Lower leg skin (tissue), 4 donors: Measurements from ENCODE around the gene KCNQ4. TPM values are rescaled to one million over a fixed set of nuclear protein-coding genes. Genes with fewer than 3 reads are reported as not detected.

Experiments used
- DNase-seq, 2 donors: peaks; one replicate each; pipeline ENCODE4 v3.0.0-alpha.2; 2019; ENCODE audit warnings: low spot score in 2 of 2
- H3K4me3 ChIP-seq: fragments of 200-600 bp; sonication (generic); 2 replicates; pipeline ENCODE4 v1.5.1; 2017; ENCODE audit warnings: mild to moderate bottlenecking, low read depth; ENCODE audit not compliant: poor library complexity, severe bottlenecking
- POLR2A ChIP-seq, 2 donors: fragments of 450-650 bp; IDR thresholded peaks; one replicate each; pipeline ENCODE4 v1.6.1; 2016 to 2017; ENCODE audit warnings: antibody characterized with exemption in 2 of 2, mild to moderate bottlenecking in 1 of 2, moderate library complexity in 1 of 2
- WGBS, 2 donors: methylation state at CpG; one replicate each; pipeline ENCODE4 v1.1.5; 2018; 5-methylcytosine and 5-hydroxymethylcytosine counted together
- intact Hi-C: fragments of 100-400 bp; cut with DNase I; formaldehyde crosslinking; loops from one replicate; pipeline ENCODE4 v1.15.0; 2023; ENCODE audit warnings: low total_unique reads
- total RNA-seq, 4 donors: library from RNA; depleted of rRNA; stranded (reverse); fragments of >200 nt; gene quantifications; one replicate each; pipeline ENCODE4 v1.1.0, GENCODE V29; 2016
- TF ChIP-seq, protein P1 (sequence below), 3 donors: fragments of 450-650 bp; IDR thresholded peaks; one replicate each; pipeline ENCODE4 v1.5.1; 2016; ENCODE audit warnings: antibody characterized with exemption in 3 of 3, mild to moderate bottlenecking in 3 of 3, moderate library complexity in 2 of 3

The KCNQ4 gene
- total RNA-seq, 4 donors from 2014 or later = 1.3 to 2.7 (median 2.0) TPM

DNA sequence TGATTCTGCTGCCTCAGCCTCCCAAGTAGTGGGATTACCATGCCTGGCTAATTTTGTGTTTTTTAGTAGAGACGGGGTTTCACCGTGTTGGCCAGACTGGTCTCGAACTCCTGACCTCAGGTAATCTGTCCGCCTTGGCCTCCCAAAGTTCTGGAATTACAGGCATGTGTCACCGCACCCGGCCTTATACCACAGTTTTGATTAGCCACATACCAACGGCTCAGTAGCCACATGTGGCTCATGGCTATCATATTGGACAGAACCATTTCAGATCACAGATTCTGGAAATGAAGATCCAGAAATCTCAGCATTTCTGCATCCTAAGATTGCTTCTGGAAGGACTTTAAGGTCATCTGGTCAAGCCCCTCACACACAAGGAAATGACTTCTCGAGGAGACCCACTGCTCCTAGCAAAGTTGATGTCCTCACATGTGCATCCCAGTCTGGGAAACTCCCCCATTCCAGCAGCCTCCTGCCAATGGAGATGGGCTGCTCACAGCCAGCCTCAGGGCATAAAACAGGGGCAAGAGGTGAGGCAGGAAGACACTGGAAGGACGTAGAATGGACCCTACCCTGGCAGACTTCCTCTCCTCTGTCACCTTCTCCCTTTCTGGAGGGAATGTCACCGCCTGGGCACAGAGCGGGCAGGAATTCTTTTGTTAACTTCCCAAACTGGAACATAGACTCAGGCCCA, 96.0 kb downstream of the KCNQ4 start:
- 86 to 88% methylated on average over 11 of the region's 11 CpGs for WGBS, 2 donors
- intact Hi-C loops = no loop called here
- H3K4me3 ChIP-seq = no peak overlapping the region
- no peak for DNase-seq
- no peak for TF ChIP-seq POLR2A (IDR thresholded peaks at IDR 0.05)
- TF ChIP-seq, protein P1, sequence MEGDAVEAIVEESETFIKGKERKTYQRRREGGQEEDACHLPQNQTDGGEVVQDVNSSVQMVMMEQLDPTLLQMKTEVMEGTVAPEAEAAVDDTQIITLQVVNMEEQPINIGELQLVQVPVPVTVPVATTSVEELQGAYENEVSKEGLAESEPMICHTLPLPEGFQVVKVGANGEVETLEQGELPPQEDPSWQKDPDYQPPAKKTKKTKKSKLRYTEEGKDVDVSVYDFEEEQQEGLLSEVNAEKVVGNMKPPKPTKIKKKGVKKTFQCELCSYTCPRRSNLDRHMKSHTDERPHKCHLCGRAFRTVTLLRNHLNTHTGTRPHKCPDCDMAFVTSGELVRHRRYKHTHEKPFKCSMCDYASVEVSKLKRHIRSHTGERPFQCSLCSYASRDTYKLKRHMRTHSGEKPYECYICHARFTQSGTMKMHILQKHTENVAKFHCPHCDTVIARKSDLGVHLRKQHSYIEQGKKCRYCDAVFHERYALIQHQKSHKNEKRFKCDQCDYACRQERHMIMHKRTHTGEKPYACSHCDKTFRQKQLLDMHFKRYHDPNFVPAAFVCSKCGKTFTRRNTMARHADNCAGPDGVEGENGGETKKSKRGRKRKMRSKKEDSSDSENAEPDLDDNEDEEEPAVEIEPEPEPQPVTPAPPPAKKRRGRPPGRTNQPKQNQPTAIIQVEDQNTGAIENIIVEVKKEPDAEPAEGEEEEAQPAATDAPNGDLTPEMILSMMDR (IDR thresholded peaks at IDR 0.05) = no peak

DNA sequence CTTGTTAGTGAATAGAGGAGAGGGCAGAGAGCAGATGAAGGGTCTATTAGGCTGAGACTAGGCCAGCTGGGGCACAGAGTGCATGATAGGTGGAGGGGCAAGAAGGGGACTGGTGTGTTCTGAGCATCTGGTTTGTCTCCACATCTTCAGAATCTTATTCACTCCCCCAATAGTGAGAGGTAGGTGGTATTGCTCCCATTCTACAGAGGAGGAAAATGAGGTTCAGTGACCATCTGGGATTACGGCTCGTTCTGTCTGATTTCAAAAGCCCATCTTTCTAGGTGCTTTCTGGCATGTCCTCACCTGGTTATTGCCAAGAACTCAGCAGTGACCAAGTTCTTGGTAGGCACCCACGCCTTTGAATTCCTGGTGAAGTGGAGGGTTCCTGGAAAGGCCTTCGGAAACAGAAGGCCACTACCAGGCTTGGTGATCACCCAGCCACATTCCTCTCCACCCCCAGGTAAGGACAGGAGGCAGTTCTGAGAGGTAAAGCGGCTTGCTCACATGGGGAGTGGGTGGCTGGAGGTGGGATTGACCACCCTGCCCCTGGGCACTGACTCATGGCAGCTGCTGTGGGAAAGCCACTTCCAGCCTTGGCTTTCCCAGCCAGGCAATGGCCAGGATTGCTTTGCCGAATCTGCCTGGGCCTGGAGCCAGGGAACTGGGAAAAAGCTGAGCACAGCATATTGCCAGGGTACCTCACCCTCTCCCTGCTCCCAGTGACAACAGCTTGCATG, 97.4 kb downstream of the KCNQ4 start:
- 56 to 82% methylated on average over 5 to 6 of the region's 6 CpGs for WGBS, 2 donors
- intact Hi-C loops = no loop called here

DNA sequence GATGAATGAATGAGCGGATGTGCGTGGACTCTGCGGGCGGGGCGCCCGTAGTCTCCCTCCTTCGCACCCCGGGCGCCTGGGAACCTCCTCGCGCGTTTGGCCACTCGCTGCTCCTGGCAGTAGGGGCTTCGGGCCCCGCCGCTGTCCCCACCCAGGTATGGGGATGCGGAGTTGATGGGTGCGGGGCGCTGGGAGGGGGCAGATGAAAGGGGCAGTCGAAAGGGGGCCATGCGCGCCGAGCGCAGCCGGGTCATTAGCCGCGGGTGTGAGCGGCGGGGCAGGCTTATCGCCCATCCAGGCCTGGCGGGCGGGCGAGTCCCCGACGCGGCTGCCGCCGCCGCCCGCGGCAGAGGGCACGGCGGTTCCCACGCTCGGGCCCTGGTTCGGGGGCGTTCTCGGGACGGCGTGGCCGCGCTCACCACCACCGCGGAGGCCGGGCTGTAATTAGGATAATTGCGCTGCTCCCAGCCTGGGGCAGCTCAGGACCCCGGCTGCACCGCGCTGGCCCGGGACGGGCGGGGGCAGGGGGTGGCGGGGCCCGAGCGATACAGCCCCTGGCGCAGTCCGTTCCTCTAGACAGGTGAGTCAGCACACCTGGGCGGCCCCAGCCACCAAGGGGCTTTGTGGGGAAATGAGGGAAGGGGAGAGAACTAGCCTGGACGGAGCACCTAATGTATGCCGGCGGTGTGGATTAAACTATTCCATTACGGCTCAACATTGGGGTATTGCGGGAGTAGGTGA, 100.6 kb downstream of the KCNQ4 start:
- DNase-seq = no peak

More for the DNA sequence above, 97.4 kb downstream of the KCNQ4 start:
- DNase-seq = no peak
- H3K4me3 ChIP-seq = no peak overlapping the region
- TF ChIP-seq POLR2A (IDR thresholded peaks at IDR 0.05) = no peak
- TF ChIP-seq, protein P1 (IDR thresholded peaks at IDR 0.05) = no peak

DNA sequence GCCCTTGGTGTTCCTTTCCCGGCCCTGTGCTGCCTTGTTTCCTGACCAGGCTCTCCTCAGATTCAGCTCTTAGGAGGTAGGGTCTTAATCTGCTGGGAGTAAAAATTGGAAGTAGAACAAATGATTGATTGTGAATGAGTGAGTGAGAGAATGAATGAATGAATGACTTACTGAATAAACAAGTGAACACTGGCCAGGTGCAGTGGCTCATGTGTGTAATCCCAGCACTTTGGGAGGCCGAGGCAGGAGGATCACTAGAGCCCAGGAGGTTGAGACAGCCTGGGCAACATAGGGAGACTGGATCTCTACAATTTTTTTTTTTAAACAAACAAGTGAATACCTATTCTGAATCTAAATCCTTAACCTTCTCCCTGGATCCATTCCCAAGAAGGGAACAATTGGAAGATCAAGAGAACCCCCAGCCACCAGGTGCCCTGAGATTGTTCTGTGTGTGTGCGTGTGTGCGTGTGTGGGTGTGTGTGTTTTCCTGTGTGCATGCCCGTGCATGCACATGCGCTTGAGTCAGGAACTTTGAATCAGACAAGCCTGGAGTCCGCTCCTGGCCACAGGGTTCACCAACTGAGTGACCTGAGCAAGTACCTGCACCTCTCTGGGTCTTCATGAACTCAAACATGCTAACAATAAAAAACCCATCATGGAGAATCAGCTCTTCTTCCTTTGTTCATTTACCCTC, 102.9 kb downstream of the KCNQ4 start:
- intact Hi-C loops = no loop called here

More for the DNA sequence above, 100.6 kb downstream of the KCNQ4 start:
- WGBS, 2 donors = 40 to 42% methylated on average over 45 to 71 of the region's 73 CpGs
- intact Hi-C loops = no loop called here
- no peak overlapping the region for H3K4me3 ChIP-seq
- TF ChIP-seq POLR2A (IDR thresholded peaks at IDR 0.05) = no peak
- TF ChIP-seq, protein P1 (IDR thresholded peaks at IDR 0.05) = no peak

DNA sequence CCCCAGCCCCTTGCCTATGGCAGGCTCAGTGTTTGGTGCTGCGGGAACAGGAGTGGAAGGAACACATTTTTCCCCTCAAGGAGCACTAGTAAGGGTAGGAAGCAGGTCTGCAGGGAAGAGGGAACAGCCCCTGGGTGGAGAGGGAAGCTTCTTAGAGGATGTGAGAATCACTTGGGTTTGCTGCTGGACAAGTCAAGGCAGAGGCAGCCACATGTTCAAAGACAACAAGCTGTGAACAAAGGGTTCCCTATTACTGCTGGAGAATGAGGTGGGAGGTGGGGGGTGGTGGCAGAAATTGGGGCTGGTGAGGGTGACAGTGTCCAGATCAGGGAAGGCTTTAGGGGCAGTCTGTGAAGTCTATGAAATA, 103.4 kb downstream of the KCNQ4 start:
- WGBS, 2 donors = 45 to 48% methylated on average over 1 of the region's 1 CpG
- no peak for TF ChIP-seq POLR2A (IDR thresholded peaks at IDR 0.05)
- TF ChIP-seq, protein P1 (IDR thresholded peaks at IDR 0.05) = no peak
- H3K4me3 ChIP-seq = no peak overlapping the region
- no peak for DNase-seq
- intact Hi-C loops = no loop called here

More for the DNA sequence above, 102.9 kb downstream of the KCNQ4 start:
- TF ChIP-seq, protein P1 (IDR thresholded peaks at IDR 0.05) = no peak
- TF ChIP-seq POLR2A (IDR thresholded peaks at IDR 0.05) = no peak
- peak in 1 of 2 donors; percentile 81 for DNase-seq
- WGBS, 2 donors = 50 to 60% methylated on average over 7 of the region's 7 CpGs
- no peak overlapping the region for H3K4me3 ChIP-seq
